22Rv1 (cell line): ENCODE measurements around the gene ROGDI.

ENCODE experiments used
- ZFX ChIP-seq: fragments of 450-650 bp; IDR thresholded peaks from 2 replicates; pipeline ENCODE4 v1.6.1; 2017; ENCODE audit warnings: antibody characterized with exemption, borderline replicate concordance
- TF ChIP-seq, protein P1 (sequence below): fragments of 450-650 bp; IDR thresholded peaks from 2 replicates; pipeline ENCODE4 v1.5.1; 2017; ENCODE audit warnings: mild to moderate bottlenecking

DNA sequence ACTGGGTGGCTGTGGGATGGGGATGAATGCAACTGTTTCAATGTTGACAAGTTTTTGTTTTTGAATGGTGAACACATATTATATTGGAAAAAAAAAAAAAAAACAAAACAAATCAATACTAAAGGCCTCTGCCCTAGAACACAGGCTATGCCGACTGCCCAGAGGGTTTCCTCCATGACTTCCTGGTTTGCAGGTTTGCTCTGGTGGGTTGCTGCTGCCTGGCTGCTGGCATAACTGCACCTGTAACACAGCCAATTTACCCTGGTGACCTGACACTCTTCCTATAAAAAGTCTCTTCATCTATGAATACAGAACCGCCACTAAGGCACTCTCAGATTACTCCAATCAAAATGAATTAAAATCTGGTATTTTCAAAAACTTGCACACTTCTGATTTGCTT, 34.3 kb upstream of the ROGDI start:
- TF ChIP-seq, protein P1, sequence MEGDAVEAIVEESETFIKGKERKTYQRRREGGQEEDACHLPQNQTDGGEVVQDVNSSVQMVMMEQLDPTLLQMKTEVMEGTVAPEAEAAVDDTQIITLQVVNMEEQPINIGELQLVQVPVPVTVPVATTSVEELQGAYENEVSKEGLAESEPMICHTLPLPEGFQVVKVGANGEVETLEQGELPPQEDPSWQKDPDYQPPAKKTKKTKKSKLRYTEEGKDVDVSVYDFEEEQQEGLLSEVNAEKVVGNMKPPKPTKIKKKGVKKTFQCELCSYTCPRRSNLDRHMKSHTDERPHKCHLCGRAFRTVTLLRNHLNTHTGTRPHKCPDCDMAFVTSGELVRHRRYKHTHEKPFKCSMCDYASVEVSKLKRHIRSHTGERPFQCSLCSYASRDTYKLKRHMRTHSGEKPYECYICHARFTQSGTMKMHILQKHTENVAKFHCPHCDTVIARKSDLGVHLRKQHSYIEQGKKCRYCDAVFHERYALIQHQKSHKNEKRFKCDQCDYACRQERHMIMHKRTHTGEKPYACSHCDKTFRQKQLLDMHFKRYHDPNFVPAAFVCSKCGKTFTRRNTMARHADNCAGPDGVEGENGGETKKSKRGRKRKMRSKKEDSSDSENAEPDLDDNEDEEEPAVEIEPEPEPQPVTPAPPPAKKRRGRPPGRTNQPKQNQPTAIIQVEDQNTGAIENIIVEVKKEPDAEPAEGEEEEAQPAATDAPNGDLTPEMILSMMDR: no peak
- TF ChIP-seq ZFX: no peak
